HEK293 (cell line): ENCODE results near the gene PIGR.

ENCODE experiments used
- ZBTB17 ChIP-seq: fragments of 450-650 bp; formaldehyde crosslinking; IDR thresholded peaks from 2 replicates; pipeline ENCODE4 v1.5.1; 2016; ENCODE audit warnings: missing biosample characterization, missing genetic modification characterization
- ZEB2 ChIP-seq: fragments of 450-650 bp; formaldehyde crosslinking; IDR thresholded peaks from 2 replicates; pipeline ENCODE4 v1.5.1; 2016; ENCODE audit warnings: missing biosample characterization, missing genetic modification characterization
- ZFP3 ChIP-seq: fragments of 450-650 bp; formaldehyde crosslinking; IDR thresholded peaks from 2 replicates; pipeline ENCODE4 v1.5.1; 2016; ENCODE audit warnings: low read depth, missing biosample characterization, missing genetic modification characterization
- ZNF146 ChIP-seq: fragments of 450-650 bp; formaldehyde crosslinking; IDR thresholded peaks from 2 replicates; pipeline ENCODE4 v1.5.1; 2016; ENCODE audit warnings: missing biosample characterization, missing genetic modification characterization
- ZNF274 ChIP-seq, 2 experiments: fragments of 200-500 bp in 1 of 2; fragments of 450-650 bp in 1 of 2; sonication (Bioruptor generic) in 1 of 2; formaldehyde crosslinking in 1 of 2; IDR thresholded peaks; 2 replicates each; pipeline versions ENCODE4 v1.5.1 to v1.6.1; 2014 to 2016; ENCODE audit warnings: borderline replicate concordance in 1 of 2, inconsistent platforms in 1 of 2, low read length in 1 of 2, missing biosample characterization in 1 of 2, missing genetic modification characterization in 1 of 2
- ZNF623 ChIP-seq: fragments of 450-650 bp; formaldehyde crosslinking; IDR thresholded peaks from 2 replicates; pipeline ENCODE4 v1.5.1; 2016; ENCODE audit warnings: missing biosample characterization, missing genetic modification characterization
- TF ChIP-seq, protein P1 (sequence below): fragments of 450-650 bp; formaldehyde crosslinking; IDR thresholded peaks from 2 replicates; pipeline ENCODE4 v1.5.1; 2016; ENCODE audit warnings: missing biosample characterization, missing genetic modification characterization
- TF ChIP-seq, protein P2 (sequence below): fragments of 450-650 bp; formaldehyde crosslinking; IDR thresholded peaks from 2 replicates; pipeline ENCODE4 v1.5.1; 2016; ENCODE audit warnings: missing biosample characterization, missing genetic modification characterization, low read depth
- TF ChIP-seq, protein P3 (sequence below): fragments of 450-650 bp; formaldehyde crosslinking; conservative IDR thresholded peaks from 2 replicates; pipeline ENCODE4 v1.5.1; 2016; ENCODE audit warnings: low read depth, missing biosample characterization, missing genetic modification characterization
- TF ChIP-seq, protein P4 (sequence below): fragments of 450-650 bp; formaldehyde crosslinking; IDR thresholded peaks from 2 replicates; pipeline ENCODE4 v1.5.1; 2016; ENCODE audit warnings: missing biosample characterization, missing genetic modification characterization
- TF ChIP-seq, protein P5 (sequence below): fragments of 450-650 bp; formaldehyde crosslinking; IDR thresholded peaks from 2 replicates; pipeline ENCODE4 v1.5.1; 2016; ENCODE audit warnings: missing biosample characterization, missing genetic modification characterization, borderline replicate concordance
- TF ChIP-seq, protein P6 (sequence below): fragments of 450-650 bp; formaldehyde crosslinking; IDR thresholded peaks from 2 replicates; pipeline ENCODE4 v1.5.1; 2017; ENCODE audit warnings: missing biosample characterization, mild to moderate bottlenecking, missing genetic modification characterization, moderate library complexity
- TF ChIP-seq, protein P7 (sequence below): fragments of 450-650 bp; formaldehyde crosslinking; IDR thresholded peaks from 2 replicates; pipeline ENCODE4 v1.5.1; 2016; ENCODE audit warnings: missing biosample characterization, missing genetic modification characterization

DNA sequence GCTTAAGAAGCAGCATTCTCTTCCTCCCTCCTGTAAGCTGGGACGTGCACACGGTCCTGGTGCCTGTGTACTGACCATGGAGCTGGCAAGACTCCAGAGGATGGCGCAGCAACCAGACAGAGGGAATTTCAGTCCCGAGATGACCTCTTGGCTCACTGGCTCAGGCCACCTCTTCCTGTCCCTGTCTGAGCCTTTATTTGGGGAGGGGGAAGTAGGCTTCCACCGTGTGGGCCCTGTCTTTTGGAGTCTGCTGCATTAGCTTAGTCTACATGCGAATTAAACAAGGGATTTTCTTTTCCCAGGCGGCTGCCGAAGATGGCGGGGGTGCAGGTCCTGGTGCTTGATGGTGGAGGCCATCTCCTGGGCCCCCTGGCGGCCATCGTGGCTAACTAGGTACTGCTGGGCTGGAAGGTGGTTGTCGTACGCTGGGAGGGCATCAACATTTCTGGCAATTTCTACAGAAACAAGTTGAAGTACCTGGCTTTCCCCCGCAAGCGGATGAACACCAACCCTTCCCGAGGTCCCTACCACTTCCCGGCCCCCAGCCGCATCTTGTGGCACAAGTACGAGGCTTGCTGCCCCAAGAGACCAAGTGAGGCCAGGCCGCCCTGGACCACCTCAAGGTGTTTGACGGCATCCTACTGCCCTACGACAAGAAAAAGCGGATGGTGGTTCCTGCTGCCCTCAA lies 38.8 kb downstream of the PIGR start:
- TF ChIP-seq ZNF274 (IDR thresholded peaks at IDR 0.05; ENCODE audit: low read length) = no peak
- no peak for TF ChIP-seq ZNF274 (tag by site-specific recombination; IDR thresholded peaks at IDR 0.05; ENCODE audit: borderline replicate concordance)
- TF ChIP-seq, protein P1, sequence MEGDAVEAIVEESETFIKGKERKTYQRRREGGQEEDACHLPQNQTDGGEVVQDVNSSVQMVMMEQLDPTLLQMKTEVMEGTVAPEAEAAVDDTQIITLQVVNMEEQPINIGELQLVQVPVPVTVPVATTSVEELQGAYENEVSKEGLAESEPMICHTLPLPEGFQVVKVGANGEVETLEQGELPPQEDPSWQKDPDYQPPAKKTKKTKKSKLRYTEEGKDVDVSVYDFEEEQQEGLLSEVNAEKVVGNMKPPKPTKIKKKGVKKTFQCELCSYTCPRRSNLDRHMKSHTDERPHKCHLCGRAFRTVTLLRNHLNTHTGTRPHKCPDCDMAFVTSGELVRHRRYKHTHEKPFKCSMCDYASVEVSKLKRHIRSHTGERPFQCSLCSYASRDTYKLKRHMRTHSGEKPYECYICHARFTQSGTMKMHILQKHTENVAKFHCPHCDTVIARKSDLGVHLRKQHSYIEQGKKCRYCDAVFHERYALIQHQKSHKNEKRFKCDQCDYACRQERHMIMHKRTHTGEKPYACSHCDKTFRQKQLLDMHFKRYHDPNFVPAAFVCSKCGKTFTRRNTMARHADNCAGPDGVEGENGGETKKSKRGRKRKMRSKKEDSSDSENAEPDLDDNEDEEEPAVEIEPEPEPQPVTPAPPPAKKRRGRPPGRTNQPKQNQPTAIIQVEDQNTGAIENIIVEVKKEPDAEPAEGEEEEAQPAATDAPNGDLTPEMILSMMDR (tag by site-specific recombination) = no peak
- no peak for TF ChIP-seq ZEB2
- no peak for TF ChIP-seq ZBTB17 (tag by site-specific recombination)
- no peak for TF ChIP-seq ZNF146
- TF ChIP-seq, protein P2, sequence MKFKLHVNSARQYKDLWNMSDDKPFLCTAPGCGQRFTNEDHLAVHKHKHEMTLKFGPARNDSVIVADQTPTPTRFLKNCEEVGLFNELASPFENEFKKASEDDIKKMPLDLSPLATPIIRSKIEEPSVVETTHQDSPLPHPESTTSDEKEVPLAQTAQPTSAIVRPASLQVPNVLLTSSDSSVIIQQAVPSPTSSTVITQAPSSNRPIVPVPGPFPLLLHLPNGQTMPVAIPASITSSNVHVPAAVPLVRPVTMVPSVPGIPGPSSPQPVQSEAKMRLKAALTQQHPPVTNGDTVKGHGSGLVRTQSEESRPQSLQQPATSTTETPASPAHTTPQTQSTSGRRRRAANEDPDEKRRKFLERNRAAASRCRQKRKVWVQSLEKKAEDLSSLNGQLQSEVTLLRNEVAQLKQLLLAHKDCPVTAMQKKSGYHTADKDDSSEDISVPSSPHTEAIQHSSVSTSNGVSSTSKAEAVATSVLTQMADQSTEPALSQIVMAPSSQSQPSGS (tag by site-specific recombination) = no peak
- TF ChIP-seq, protein P3, sequence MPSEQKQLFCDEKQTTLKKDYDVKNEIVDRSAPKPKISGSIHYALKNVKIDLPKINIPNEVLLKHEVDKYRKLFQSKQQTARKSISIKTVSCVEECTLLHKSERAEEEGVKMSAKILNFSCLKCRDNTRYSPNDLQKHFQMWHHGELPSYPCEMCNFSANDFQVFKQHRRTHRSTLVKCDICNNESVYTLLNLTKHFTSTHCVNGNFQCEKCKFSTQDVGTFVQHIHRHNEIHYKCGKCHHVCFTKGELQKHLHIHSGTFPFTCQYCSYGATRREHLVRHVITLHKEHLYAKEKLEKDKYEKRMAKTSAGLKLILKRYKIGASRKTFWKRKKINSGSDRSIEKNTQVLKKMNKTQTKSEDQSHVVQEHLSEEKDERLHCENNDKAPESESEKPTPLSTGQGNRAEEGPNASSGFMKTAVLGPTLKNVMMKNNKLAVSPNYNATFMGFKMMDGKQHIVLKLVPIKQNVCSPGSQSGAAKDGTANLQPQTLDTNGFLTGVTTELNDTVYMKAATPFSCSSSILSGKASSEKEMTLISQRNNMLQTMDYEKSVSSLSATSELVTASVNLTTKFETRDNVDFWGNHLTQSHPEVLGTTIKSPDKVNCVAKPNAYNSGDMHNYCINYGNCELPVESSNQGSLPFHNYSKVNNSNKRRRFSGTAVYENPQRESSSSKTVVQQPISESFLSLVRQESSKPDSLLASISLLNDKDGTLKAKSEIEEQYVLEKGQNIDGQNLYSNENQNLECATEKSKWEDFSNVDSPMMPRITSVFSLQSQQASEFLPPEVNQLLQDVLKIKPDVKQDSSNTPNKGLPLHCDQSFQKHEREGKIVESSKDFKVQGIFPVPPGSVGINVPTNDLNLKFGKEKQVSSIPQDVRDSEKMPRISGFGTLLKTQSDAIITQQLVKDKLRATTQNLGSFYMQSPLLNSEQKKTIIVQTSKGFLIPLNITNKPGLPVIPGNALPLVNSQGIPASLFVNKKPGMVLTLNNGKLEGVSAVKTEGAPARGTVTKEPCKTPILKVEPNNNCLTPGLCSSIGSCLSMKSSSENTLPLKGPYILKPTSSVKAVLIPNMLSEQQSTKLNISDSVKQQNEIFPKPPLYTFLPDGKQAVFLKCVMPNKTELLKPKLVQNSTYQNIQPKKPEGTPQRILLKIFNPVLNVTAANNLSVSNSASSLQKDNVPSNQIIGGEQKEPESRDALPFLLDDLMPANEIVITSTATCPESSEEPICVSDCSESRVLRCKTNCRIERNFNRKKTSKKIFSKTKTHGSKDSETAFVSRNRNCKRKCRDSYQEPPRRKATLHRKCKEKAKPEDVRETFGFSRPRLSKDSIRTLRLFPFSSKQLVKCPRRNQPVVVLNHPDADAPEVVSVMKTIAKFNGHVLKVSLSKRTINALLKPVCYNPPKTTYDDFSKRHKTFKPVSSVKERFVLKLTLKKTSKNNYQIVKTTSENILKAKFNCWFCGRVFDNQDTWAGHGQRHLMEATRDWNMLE (tag by site-specific recombination) = no peak
- TF ChIP-seq, protein P4, sequence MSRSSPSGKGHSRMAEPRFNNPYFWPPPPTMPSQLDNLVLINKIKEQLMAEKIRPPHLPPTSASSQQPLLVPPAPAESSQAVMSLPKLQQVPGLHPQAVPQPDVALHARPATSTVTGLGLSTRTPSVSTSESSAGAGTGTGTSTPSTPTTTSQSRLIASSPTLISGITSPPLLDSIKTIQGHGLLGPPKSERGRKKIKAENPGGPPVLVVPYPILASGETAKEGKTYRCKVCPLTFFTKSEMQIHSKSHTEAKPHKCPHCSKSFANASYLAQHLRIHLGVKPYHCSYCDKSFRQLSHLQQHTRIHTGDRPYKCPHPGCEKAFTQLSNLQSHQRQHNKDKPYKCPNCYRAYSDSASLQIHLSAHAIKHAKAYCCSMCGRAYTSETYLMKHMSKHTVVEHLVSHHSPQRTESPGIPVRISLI (tag by site-specific recombination) = no peak
- TF ChIP-seq ZNF623 (tag by site-specific recombination) = no peak
- TF ChIP-seq ZFP3 = no peak
- TF ChIP-seq, protein P5, sequence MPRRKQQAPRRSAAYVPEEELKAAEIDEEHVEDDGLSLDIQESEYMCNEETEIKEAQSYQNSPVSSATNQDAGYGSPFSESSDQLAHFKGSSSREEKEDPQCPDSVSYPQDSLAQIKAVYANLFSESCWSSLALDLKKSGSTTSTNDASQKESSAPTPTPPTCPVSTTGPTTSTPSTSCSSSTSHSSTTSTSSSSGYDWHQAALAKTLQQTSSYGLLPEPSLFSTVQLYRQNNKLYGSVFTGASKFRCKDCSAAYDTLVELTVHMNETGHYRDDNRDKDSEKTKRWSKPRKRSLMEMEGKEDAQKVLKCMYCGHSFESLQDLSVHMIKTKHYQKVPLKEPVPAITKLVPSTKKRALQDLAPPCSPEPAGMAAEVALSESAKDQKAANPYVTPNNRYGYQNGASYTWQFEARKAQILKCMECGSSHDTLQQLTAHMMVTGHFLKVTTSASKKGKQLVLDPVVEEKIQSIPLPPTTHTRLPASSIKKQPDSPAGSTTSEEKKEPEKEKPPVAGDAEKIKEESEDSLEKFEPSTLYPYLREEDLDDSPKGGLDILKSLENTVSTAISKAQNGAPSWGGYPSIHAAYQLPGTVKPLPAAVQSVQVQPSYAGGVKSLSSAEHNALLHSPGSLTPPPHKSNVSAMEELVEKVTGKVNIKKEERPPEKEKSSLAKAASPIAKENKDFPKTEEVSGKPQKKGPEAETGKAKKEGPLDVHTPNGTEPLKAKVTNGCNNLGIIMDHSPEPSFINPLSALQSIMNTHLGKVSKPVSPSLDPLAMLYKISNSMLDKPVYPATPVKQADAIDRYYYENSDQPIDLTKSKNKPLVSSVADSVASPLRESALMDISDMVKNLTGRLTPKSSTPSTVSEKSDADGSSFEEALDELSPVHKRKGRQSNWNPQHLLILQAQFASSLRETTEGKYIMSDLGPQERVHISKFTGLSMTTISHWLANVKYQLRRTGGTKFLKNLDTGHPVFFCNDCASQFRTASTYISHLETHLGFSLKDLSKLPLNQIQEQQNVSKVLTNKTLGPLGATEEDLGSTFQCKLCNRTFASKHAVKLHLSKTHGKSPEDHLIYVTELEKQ (tag by site-specific recombination) = no peak
- TF ChIP-seq, protein P6, sequence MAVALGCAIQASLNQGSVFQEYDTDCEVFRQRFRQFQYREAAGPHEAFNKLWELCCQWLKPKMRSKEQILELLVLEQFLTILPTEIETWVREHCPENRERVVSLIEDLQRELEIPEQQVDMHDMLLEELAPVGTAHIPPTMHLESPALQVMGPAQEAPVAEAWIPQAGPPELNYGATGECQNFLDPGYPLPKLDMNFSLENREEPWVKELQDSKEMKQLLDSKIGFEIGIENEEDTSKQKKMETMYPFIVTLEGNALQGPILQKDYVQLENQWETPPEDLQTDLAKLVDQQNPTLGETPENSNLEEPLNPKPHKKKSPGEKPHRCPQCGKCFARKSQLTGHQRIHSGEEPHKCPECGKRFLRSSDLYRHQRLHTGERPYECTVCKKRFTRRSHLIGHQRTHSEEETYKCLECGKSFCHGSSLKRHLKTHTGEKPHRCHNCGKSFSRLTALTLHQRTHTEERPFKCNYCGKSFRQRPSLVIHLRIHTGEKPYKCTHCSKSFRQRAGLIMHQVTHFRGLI = no peak
- TF ChIP-seq, protein P7, sequence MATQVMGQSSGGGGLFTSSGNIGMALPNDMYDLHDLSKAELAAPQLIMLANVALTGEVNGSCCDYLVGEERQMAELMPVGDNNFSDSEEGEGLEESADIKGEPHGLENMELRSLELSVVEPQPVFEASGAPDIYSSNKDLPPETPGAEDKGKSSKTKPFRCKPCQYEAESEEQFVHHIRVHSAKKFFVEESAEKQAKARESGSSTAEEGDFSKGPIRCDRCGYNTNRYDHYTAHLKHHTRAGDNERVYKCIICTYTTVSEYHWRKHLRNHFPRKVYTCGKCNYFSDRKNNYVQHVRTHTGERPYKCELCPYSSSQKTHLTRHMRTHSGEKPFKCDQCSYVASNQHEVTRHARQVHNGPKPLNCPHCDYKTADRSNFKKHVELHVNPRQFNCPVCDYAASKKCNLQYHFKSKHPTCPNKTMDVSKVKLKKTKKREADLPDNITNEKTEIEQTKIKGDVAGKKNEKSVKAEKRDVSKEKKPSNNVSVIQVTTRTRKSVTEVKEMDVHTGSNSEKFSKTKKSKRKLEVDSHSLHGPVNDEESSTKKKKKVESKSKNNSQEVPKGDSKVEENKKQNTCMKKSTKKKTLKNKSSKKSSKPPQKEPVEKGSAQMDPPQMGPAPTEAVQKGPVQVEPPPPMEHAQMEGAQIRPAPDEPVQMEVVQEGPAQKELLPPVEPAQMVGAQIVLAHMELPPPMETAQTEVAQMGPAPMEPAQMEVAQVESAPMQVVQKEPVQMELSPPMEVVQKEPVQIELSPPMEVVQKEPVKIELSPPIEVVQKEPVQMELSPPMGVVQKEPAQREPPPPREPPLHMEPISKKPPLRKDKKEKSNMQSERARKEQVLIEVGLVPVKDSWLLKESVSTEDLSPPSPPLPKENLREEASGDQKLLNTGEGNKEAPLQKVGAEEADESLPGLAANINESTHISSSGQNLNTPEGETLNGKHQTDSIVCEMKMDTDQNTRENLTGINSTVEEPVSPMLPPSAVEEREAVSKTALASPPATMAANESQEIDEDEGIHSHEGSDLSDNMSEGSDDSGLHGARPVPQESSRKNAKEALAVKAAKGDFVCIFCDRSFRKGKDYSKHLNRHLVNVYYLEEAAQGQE (tag by site-specific recombination) = no peak
